GM13977 (cell line): ENCODE results near the gene LRRC23.

Experiments
- DNase-seq: peaks from one replicate; pipeline ENCODE4 v3.0.0; 2012; ENCODE audit warnings: low spot score
- CTCF ChIP-seq: IDR thresholded peaks from 2 replicates; pipeline ENCODE4 v1.5.1; 2012; ENCODE audit warnings: mild to moderate bottlenecking, control low read depth; ENCODE audit not compliant: insufficient read depth; ENCODE audit errors: extremely low read depth, missing control alignments
- in situ Hi-C: fragments of 300-500 bp; cut with MboI; formaldehyde crosslinking; loops from one replicate; pipeline ENCODE4 v1.12.0; 2022; ENCODE audit warnings: low sequenced_read_pairs, low pct_unique_long_range_greater_than_20kb, mixed read lengths, inconsistent platforms; ENCODE audit not compliant: unreplicated experiment

The LRRC23 gene

GRCh38 chr12:6950811-6951540 lies 46.4 kb downstream of the LRRC23 start, which contains the start of gene PTPN6:
Gene PTPN6 (plus strand): TSS chr12:6951356. CDS start chr12:6951513, 157 bp downstream.
- TF ChIP-seq CTCF: no peak
- in situ Hi-C loops: no loop called here
- no peak for DNase-seq

- no peak for TF ChIP-seq CTCF
- no peak for DNase-seq
- in situ Hi-C loops: no loop called here
Observed at GRCh38 chr12:6951551-6952120, 47.0 kb downstream of the LRRC23 start.

GRCh38 chr12:6952121-6952862 lies 47.7 kb downstream of the LRRC23 start:
- in situ Hi-C loops: no loop called here
- no peak for DNase-seq
- TF ChIP-seq CTCF: peak; percentile 7

- DNase-seq: no peak
- TF ChIP-seq CTCF: no peak
- in situ Hi-C loops: no loop called here
Observed at GRCh38 chr12:6952863-6953441, 48.3 kb downstream of the LRRC23 start.

- peak; percentile 78 for DNase-seq
- in situ Hi-C loops: no loop called here
- TF ChIP-seq CTCF: no peak
Observed at GRCh38 chr12:6953442-6954315, 49.1 kb downstream of the LRRC23 start.
